Heart left ventricle (tissue), 13 donors: ENCODE results near the gene ARL6.

Source experiments
- POLR2A ChIP-seq, 2 donors: fragments of 450-650 bp; IDR thresholded peaks; one replicate each; pipeline ENCODE4 v1.6.1; 2017; ENCODE audit warnings: antibody characterized with exemption in 2 of 2, mild to moderate bottlenecking in 2 of 2, moderate library complexity in 2 of 2
- TF ChIP-seq, protein P1 (sequence below), 12 donors: fragments of 200-600 bp; sonication (generic) in 4 of 12; IDR thresholded peaks; one replicate each; pipeline versions ENCODE4 v1.5.0 to v1.8.0; 2018 to 2022; ENCODE audit warnings: antibody characterized with exemption in 12 of 12, mild to moderate bottlenecking in 5 of 12
- donor health status: ischemic (EF 13 %, LVEDD 7.1; RV severe dilation, severe dysfunction).
- donor health status: DM: no; HTN: yes; CAD: no.
- donor health status: DM: no; HTN: no; CAD: no.
- donor health status: ischemic (EF 25% LVEDD 6.9; RV normal size, moderate dysfunction).
- donor health status: ischemic (EF 25% LVEDD 5.7; RV mildly dilated, moderate dysfunction).
- donor health status: ischemic (EF 35%, LVEDD 5.7; RV mildly dilated, moderate dysfunction).
- donor health status: nonischemic (EF 11% LVEDD 7.7; RV severe dilation, severe dysfunction).
- donor health status: DM: yes; HTN: yes; CAD: no.
- donor health status: PGD.
- donor health status: ischemic (EF 29% LVEDD 5.4; RV normal size, mild dysfunction).
- donor health status: nonischemic (EF 23%, LVEDD 6.1; RV moderate dilation, normal function).

DNA sequence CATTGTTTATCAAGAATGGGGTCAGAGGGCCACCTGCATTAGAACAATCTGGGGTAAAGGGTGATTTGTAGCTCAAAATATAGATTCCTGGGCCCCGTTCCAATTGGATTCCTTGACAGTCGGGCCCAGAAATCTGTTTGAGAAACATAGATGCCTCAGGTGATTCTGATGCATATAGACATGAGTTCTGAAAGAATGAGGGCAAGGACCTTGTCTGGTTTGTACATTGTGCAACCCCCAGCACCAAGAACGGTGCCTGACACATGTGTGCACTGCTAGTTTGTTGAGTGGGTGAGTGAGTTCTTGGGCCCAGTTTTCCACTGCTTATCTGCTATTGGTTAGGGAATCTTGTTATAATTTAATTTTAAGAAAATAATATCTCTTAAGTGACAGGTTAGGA lies 73.8 kb downstream of the ARL6 start:
- TF ChIP-seq, protein P1, sequence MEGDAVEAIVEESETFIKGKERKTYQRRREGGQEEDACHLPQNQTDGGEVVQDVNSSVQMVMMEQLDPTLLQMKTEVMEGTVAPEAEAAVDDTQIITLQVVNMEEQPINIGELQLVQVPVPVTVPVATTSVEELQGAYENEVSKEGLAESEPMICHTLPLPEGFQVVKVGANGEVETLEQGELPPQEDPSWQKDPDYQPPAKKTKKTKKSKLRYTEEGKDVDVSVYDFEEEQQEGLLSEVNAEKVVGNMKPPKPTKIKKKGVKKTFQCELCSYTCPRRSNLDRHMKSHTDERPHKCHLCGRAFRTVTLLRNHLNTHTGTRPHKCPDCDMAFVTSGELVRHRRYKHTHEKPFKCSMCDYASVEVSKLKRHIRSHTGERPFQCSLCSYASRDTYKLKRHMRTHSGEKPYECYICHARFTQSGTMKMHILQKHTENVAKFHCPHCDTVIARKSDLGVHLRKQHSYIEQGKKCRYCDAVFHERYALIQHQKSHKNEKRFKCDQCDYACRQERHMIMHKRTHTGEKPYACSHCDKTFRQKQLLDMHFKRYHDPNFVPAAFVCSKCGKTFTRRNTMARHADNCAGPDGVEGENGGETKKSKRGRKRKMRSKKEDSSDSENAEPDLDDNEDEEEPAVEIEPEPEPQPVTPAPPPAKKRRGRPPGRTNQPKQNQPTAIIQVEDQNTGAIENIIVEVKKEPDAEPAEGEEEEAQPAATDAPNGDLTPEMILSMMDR (IDR thresholded peaks at IDR 0.05), result no peak
- no peak for TF ChIP-seq POLR2A (IDR thresholded peaks at IDR 0.05)
